ENCODE results near the gene CCNY.
A peak's percentile ranks its signal among the peaks of the same experiment; 100 is the strongest.

CCNY gene

GRCh38 chr10:35598379-35598778 lies 262.1 kb downstream of the CCNY start:
- FAIRE-seq = no peak

GRCh38 chr10:35600193-35600592 lies 263.9 kb downstream of the CCNY start:
- FAIRE-seq = no peak

DNA sequence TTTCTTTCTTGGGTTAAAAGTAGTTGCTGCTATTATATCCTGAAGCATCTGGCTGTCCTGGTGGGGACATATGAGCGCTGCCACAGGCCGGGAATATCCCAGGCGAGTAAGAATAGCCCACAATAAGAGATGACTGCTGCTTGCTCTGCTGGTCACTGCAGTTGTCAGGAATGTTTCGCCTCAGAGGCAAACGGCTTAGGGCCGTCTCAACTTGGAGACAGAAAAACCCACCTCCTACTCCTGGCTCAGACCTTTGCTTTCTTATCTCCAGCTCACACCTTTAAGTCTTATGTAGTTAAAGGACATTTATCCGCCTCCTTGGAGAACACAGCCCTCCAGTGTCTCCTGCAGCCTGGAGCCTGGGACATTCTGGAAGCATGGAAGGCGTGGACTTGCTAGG lies 268.9 kb downstream of the CCNY start, which contains the start of gene GJD4:
Gene GJD4, plus strand, starts transcription at position 151 of the 400 bp plus-strand sequence. Its CDS starts 227 bp downstream, at position 378.
- FAIRE-seq = no peak

GRCh38 chr10:35606430-35606829 lies 270.1 kb downstream of the CCNY start:
- peak; percentile 77 for FAIRE-seq

DNA sequence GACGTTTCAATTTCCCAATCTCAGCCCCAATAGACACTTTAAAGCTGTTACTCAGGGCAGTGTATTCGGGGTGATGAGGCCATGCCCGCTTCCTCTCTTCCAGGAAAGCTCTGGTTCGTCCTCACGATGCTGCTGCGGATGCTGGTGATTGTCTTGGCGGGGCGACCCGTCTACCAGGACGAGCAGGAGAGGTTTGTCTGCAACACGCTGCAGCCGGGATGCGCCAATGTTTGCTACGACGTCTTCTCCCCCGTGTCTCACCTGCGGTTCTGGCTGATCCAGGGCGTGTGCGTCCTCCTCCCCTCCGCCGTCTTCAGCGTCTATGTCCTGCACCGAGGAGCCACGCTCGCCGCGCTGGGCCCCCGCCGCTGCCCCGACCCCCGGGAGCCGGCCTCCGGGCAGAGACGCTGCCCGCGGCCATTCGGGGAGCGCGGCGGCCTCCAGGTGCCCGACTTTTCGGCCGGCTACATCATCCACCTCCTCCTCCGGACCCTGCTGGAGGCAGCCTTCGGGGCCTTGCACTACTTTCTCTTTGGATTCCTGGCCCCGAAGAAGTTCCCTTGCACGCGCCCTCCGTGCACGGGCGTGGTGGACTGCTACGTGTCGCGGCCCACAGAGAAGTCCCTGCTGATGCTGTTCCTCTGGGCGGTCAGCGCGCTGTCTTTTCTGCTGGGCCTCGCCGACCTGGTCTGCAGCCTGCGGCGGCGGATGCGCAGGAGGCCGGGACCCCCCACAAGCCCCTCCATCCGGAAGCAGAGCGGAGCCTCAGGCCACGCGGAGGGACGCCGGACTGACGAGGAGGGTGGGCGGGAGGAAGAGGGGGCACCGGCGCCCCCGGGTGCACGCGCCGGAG lies 271.4 kb downstream of the CCNY start:
- no peak for FAIRE-seq

DNA sequence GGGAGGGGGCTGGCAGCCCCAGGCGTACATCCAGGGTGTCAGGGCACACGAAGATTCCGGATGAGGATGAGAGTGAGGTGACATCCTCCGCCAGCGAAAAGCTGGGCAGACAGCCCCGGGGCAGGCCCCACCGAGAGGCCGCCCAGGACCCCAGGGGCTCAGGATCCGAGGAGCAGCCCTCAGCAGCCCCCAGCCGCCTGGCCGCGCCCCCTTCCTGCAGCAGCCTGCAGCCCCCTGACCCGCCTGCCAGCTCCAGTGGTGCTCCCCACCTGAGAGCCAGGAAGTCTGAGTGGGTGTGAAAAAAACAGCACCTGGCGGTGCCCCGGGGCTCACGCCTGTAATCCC lies 272.0 kb downstream of the CCNY start:
- FAIRE-seq = no peak

- no peak for FAIRE-seq
These were observed 275.4 kb downstream of the CCNY start for GRCh38 chr10:35611750-35612149.

- FAIRE-seq = no peak
These were observed 276.2 kb downstream of the CCNY start for GRCh38 chr10:35612385-35613106.

DNA sequence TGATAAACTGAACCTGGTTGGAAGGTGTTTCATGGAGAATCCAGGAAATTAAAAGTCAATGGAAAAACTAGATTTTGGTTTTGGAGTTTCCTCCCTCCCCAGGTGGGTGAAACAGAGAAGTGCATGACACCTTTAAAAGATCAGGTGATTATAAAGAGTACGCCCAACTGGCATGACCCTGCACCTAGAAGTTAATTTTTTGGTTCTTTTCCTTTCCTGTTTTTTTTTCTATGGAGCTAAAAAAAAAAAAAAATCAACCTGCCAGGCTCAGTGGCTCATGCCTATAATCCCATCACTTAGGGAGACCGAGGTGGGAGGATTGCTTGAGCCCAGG lies 276.8 kb downstream of the CCNY start:
- FAIRE-seq = no peak

DNA sequence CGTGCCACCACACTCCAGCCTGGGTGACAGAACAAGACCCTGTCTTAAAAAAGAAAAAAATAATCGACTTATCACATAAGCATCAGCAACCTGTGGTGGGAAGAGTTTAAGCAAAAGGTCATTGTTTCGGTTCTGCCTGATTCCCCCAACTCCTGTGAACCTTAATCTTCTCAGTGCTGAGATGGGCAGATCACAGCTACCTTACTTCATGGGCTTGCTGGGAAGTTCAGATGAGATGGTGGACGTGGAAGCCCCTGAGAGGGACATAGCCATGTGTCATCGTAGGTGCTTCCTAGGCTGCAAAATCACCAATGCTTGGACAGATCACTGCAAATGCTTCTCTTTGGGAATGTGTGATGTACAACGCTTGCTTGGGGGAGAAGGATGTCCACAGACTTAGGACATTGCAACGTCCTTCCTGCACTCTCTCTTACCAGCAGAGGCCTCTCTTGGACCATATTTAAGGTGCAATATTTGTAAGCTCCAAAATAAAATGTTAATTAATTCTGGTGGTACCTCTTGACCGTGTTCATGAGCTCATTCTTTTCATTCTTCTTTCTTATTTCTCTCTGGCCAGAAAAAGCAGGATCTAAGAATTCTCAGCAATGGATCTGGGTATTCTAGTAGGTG lies 277.4 kb downstream of the CCNY start:
- FAIRE-seq = no peak

- FAIRE-seq = no peak
These were observed 278.0 kb downstream of the CCNY start for GRCh38 chr10:35614312-35614711.

Measured in endometrium (tissue), 2 donors.